ENCODE data around the gene UMPS.

GRCh38 chr3:124791639-124792151, 61.4 kb downstream of the UMPS start:
- TF ChIP-seq, protein P1, sequence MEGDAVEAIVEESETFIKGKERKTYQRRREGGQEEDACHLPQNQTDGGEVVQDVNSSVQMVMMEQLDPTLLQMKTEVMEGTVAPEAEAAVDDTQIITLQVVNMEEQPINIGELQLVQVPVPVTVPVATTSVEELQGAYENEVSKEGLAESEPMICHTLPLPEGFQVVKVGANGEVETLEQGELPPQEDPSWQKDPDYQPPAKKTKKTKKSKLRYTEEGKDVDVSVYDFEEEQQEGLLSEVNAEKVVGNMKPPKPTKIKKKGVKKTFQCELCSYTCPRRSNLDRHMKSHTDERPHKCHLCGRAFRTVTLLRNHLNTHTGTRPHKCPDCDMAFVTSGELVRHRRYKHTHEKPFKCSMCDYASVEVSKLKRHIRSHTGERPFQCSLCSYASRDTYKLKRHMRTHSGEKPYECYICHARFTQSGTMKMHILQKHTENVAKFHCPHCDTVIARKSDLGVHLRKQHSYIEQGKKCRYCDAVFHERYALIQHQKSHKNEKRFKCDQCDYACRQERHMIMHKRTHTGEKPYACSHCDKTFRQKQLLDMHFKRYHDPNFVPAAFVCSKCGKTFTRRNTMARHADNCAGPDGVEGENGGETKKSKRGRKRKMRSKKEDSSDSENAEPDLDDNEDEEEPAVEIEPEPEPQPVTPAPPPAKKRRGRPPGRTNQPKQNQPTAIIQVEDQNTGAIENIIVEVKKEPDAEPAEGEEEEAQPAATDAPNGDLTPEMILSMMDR (IDR thresholded peaks at IDR 0.05): no peak
- TF ChIP-seq POLR2A (IDR thresholded peaks at IDR 0.05): no peak
